ENCODE results near the gene WIPF1.

- TF ChIP-seq CTCF (conservative IDR thresholded peaks at IDR 0.05; ENCODE audit: low read length) (no peak), EZH2phosphoT487 (IDR thresholded peaks at IDR 0.05; ENCODE audit: borderline replicate concordance) (no peak)
Measured at GRCh38 chr2:174552880-174553279, 44.7 kb downstream of the WIPF1 start.
